Measurements from ENCODE around the gene PLEKHO1.

DNA sequence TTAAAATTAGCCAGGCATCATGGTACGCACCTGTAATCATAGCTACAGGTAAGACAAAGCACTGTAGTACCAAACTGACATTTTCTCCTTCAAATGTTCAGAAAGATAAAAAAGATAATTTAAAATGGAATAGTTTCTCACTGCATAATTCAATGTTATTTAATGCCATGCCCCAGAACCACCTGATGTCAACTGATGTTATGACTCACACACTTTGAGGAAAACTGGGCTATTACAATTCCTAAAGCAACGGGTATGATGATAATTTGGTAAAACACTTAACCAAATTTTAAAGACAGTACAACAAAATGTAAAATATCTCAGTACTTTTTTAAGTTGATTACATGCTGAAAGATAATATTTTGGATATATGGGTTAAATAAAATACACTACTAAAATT is 22.9 kb upstream of the PLEKHO1 start:
- TF ChIP-seq, protein P1, sequence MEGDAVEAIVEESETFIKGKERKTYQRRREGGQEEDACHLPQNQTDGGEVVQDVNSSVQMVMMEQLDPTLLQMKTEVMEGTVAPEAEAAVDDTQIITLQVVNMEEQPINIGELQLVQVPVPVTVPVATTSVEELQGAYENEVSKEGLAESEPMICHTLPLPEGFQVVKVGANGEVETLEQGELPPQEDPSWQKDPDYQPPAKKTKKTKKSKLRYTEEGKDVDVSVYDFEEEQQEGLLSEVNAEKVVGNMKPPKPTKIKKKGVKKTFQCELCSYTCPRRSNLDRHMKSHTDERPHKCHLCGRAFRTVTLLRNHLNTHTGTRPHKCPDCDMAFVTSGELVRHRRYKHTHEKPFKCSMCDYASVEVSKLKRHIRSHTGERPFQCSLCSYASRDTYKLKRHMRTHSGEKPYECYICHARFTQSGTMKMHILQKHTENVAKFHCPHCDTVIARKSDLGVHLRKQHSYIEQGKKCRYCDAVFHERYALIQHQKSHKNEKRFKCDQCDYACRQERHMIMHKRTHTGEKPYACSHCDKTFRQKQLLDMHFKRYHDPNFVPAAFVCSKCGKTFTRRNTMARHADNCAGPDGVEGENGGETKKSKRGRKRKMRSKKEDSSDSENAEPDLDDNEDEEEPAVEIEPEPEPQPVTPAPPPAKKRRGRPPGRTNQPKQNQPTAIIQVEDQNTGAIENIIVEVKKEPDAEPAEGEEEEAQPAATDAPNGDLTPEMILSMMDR (IDR thresholded peaks at IDR 0.05; ENCODE audit: low read depth, low read length, poor library complexity, severe bottlenecking) = no peak
- no peak for TF ChIP-seq EZH2phosphoT487 (IDR thresholded peaks at IDR 0.05; ENCODE audit: borderline replicate concordance, low read length)
